ENCODE results near the gene DENND2D. TPM values are rescaled to one million over a fixed set of nuclear protein-coding genes. Genes with fewer than 3 reads are reported as not detected.

The DENND2D gene
- total RNA-seq, 1 donor from 2014 or later, result not detected

DNA sequence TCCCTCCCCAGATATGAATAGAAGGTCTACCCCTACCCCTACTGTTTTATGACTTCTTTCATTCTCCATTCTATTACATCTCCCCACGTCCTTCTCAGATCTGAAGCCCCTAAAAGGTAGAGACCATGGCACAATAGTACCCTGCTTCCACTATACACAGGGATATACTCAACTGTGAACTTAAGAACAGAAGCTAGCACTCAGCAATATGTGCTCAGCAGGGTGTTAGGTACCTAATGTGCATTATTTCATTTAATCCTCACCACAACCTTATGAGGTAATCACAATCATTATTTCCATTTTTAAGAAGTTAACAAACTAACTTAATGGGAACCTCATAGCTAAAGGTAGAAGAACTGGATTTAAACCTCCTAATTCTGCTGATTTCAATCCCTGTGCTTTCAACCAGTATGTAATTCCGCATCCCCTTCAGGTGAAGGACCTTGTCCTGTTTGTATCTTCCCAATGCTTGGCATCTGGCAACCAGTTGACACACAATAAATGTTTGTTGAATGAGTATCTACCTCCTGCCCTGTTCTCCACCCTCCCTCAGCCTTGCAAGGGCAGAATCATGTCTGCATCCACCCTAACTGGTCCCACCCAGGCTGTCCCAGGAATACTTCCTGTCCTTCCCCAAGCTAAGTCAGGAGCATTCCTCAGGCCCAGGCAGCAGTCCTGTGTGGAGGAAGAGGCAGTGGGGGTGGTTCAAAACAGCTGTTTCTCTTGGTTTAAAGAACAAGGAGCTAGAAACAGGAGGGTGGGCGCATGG, 6.5 kb downstream of the DENND2D start:
- no peak for DNase-seq (ENCODE audit: extremely low spot score, unreplicated experiment)
- Mint-ChIP-seq H3K27ac (ENCODE audit: unreplicated experiment) (no peak overlapping the region), H3K27me3 (ENCODE audit: unreplicated experiment) (peaks cover 2% of the 10 kb centered on the region), H3K36me3 (ENCODE audit: unreplicated experiment) (peaks cover 3% of the 10 kb centered on the region), H3K4me3 (ENCODE audit: unreplicated experiment) (no peak overlapping the region), H3K4me1 (ENCODE audit: unreplicated experiment) (peaks cover 27% of the 10 kb centered on the region), H3K9me3 (ENCODE audit: unreplicated experiment) (no peaks in the 10 kb centered on the region)
- no peak for TF ChIP-seq CTCF (IDR thresholded peaks at IDR 0.05)

DNA sequence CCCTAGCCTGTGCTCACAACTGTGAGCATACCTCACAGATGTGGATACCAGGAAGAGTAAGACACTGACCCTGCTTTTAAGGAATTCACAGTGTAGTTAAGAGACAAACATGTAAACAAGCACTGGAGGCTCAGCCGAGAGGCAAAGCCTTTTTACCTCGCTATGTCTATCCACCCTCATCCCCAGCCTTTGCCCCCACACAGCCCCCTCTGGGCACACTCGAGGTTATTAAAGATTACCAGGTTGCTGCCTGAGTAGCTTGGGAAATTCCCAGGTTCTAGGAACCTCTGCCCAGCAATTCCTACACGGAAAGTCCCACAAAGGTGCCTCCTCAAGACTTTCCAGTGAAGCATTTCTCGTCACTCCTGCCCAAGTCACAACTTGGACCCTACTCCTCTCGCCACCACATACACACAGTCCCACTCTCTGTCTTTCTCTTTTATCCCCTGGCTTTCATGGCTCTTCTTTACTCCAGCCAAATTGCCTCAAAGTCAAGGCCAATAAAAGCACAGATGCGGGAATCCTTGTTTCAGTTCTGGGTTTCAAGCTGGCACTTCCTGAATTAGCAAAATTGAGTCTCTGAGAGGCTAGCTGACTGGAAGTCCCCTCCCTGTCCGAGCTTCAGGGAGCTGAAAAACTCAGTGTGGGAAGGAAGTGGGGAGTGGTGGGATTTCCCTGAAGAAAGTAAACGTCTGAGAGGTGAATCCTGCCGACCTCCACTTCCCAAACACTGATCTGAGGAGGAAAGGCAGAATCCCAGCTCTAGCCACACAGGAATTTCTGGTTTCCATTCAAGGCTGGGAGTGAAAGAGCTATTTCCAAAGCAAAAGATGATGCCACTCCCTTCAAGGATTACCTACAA, 7.6 kb downstream of the DENND2D start:
- H3K4me1 Mint-ChIP-seq (ENCODE audit: unreplicated experiment), result peaks cover 27% of the 10 kb centered on the region
- H3K4me3 Mint-ChIP-seq (ENCODE audit: unreplicated experiment), result no peak overlapping the region

DNA sequence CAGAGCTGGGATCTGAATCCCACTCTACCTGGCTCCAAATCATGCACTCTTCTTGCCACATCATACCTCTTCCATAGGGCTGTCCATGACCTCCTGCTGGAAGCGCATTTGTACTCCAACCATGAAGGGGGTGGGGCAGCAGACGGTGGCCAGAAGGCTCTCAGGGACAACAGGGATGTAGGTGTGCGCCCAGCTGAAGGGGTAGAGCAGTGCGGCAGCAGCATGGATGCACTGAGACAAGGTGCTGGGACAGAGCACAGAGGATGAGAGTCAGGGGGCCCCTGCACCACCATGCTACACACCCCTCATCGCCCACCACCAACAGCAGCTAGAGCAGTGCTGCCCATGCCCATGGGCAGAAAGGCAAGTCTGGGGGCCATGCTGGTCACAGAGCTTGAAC, 8.4 kb downstream of the DENND2D start:
- TF ChIP-seq CTCF (IDR thresholded peaks at IDR 0.05), result no peak
- DNase-seq (ENCODE audit: extremely low spot score, unreplicated experiment), result no peak
- Mint-ChIP-seq H3K9me3 (ENCODE audit: unreplicated experiment) (no peaks in the 10 kb centered on the region), H3K27me3 (ENCODE audit: unreplicated experiment) (peaks cover 2% of the 10 kb centered on the region), H3K36me3 (ENCODE audit: unreplicated experiment) (peaks cover 12% of the 10 kb centered on the region), H3K27ac (ENCODE audit: unreplicated experiment) (no peak overlapping the region), H3K4me3 (ENCODE audit: unreplicated experiment) (no peak overlapping the region), H3K4me1 (ENCODE audit: unreplicated experiment) (peaks cover 27% of the 10 kb centered on the region)

More for the DNA sequence above, 7.6 kb downstream of the DENND2D start:
- peaks cover 2% of the 10 kb centered on the region for H3K27me3 Mint-ChIP-seq (ENCODE audit: unreplicated experiment)
- TF ChIP-seq CTCF (IDR thresholded peaks at IDR 0.05), result no peak
- H3K36me3 Mint-ChIP-seq (ENCODE audit: unreplicated experiment), result peaks cover 7% of the 10 kb centered on the region
- no peak for DNase-seq (ENCODE audit: extremely low spot score, unreplicated experiment)
- no peaks in the 10 kb centered on the region for H3K9me3 Mint-ChIP-seq (ENCODE audit: unreplicated experiment)
- no peak overlapping the region for H3K27ac Mint-ChIP-seq (ENCODE audit: unreplicated experiment)

GRCh38 chr1:111191496-111191895, 8.9 kb downstream of the DENND2D start:
- no peak overlapping the region for H3K4me3 Mint-ChIP-seq (ENCODE audit: unreplicated experiment)

More at GRCh38 chr1:111191496-111191895, 8.9 kb downstream of the DENND2D start:
- TF ChIP-seq CTCF (IDR thresholded peaks at IDR 0.05), result no peak
- Mint-ChIP-seq H3K4me1 (ENCODE audit: unreplicated experiment) (peaks cover 27% of the 10 kb centered on the region), H3K36me3 (ENCODE audit: unreplicated experiment) (peaks cover 18% of the 10 kb centered on the region), H3K27me3 (ENCODE audit: unreplicated experiment) (peaks cover 1% of the 10 kb centered on the region), H3K9me3 (ENCODE audit: unreplicated experiment) (no peaks in the 10 kb centered on the region), H3K27ac (ENCODE audit: unreplicated experiment) (no peak overlapping the region)
- DNase-seq (ENCODE audit: extremely low spot score, unreplicated experiment), result no peak
